OCI-LY1 (cell line): ENCODE data around the gene H3-3A.

ENCODE experiments used
- H2AFZ ChIP-seq: fragments of 200-600 bp; sonication (generic), shearing (Covaris generic); 2 replicates; pipeline ENCODE4 v1.6.0; 2014; ENCODE audit warnings: antibody characterized with exemption, mild to moderate bottlenecking, low read length
- H3F3A ChIP-seq: fragments of 200-600 bp; sonication (generic), shearing (Covaris generic); 2 replicates; pipeline ENCODE4 v1.6.0; 2014; ENCODE audit warnings: mild to moderate bottlenecking, antibody characterized with exemption, low read length, moderate library complexity; ENCODE audit not compliant: insufficient read depth
- H3K27ac ChIP-seq: fragments of 200-600 bp; sonication (generic); 2 replicates; pipeline ENCODE4 v1.5.1; 2014; ENCODE audit warnings: low read length, mixed run types, mild to moderate bottlenecking, low read depth; ENCODE audit not compliant: poor library complexity, severe bottlenecking
- H3K27me3 ChIP-seq: fragments of 200-600 bp; sonication (generic); 2 replicates; pipeline ENCODE4 v1.6.0; 2014; ENCODE audit warnings: antibody characterized with exemption, mild to moderate bottlenecking, low read length, moderate library complexity; ENCODE audit not compliant: insufficient read depth
- H3K36me3 ChIP-seq: fragments of 200-600 bp; sonication (generic); 2 replicates; pipeline ENCODE4 v1.6.1; 2014; ENCODE audit warnings: mild to moderate bottlenecking, antibody characterized with exemption, low read length, moderate library complexity, mixed read lengths; ENCODE audit not compliant: insufficient read depth
- H3K4me1 ChIP-seq: fragments of 200-600 bp; sonication (generic); 2 replicates; pipeline ENCODE4 v1.5.1; 2014; ENCODE audit warnings: mild to moderate bottlenecking, low read length, moderate library complexity; ENCODE audit not compliant: insufficient read depth, severe bottlenecking
- H3K4me2 ChIP-seq: fragments of 200-600 bp; sonication (generic), shearing (Covaris generic); 2 replicates; pipeline ENCODE4 v1.6.1; 2014; ENCODE audit warnings: low read length
- H3K4me3 ChIP-seq: fragments of 200-600 bp; sonication (generic); 2 replicates; pipeline ENCODE4 v1.5.1; 2014; ENCODE audit warnings: low read length, low read depth, mild to moderate bottlenecking, mixed read lengths; ENCODE audit not compliant: poor library complexity, severe bottlenecking
- H3K79me2 ChIP-seq: fragments of 200-600 bp; shearing (Covaris generic); 2 replicates; pipeline ENCODE4 v1.6.1; 2016; ENCODE audit warnings: mixed run types, low read length, mixed read lengths; ENCODE audit not compliant: insufficient read depth
- H3K9ac ChIP-seq: fragments of 200-600 bp; sonication (generic), shearing (Covaris generic); 2 replicates; pipeline ENCODE4 v1.6.1; 2014; ENCODE audit warnings: mild to moderate bottlenecking, low read length, mixed read lengths
- H3K9me2 ChIP-seq: fragments of 200-600 bp; sonication (generic), shearing (Covaris generic); 2 replicates; pipeline ENCODE4 v1.6.1; 2014; ENCODE audit warnings: low read depth, mild to moderate bottlenecking, low read length, mixed read lengths
- H3K9me3 ChIP-seq: fragments of 200-600 bp; shearing (Covaris generic); 2 replicates; pipeline ENCODE4 v1.6.1; 2014; ENCODE audit warnings: low read length, mixed read lengths
- H4K20me1 ChIP-seq: fragments of 200-600 bp; sonication (generic), shearing (Covaris generic); 2 replicates; pipeline ENCODE4 v1.6.0; 2016; ENCODE audit warnings: mild to moderate bottlenecking, low read length; ENCODE audit not compliant: insufficient read depth
- CTCF ChIP-seq: fragments of 200-600 bp; sonication (generic), shearing (Covaris generic); IDR thresholded peaks from 2 replicates; pipeline ENCODE4 v1.5.1; 2017; ENCODE audit warnings: mild to moderate bottlenecking, antibody characterized with exemption, low read length, moderate library complexity, mixed read lengths
- EZH2 ChIP-seq: fragments of 200-600 bp; sonication (generic), shearing (Covaris generic); IDR thresholded peaks from 2 replicates; pipeline ENCODE4 v1.8.0; 2017; ENCODE audit warnings: borderline replicate concordance, mixed run types, mild to moderate bottlenecking, antibody characterized with exemption, low read length, moderate library complexity, mixed read lengths

Gene H3-3A

GRCh38 chr1:226119169-226119568 is 56.7 kb downstream of the H3-3A start:
- H2AFZ ChIP-seq, result no peak overlapping the region
- no peaks in the 10 kb centered on the region; the same call in none of the 2 replicates for H3K27me3 ChIP-seq
- no peaks in the 10 kb centered on the region for H3K9me2 ChIP-seq
- H3K4me1 ChIP-seq, result peaks cover 25% of the 10 kb centered on the region
- H4K20me1 ChIP-seq, result no peaks in the 10 kb centered on the region
- no peak overlapping the region for H3K4me2 ChIP-seq
- no peak overlapping the region for H3K27ac ChIP-seq
- H3K79me2 ChIP-seq, result no peaks in the 10 kb centered on the region
- H3K9ac ChIP-seq, result no peak overlapping the region
- no peak for TF ChIP-seq EZH2
- TF ChIP-seq CTCF, result no peak
- no peaks in the 10 kb centered on the region for H3K9me3 ChIP-seq
- H3F3A ChIP-seq, result no peaks in the 10 kb centered on the region
- H3K4me3 ChIP-seq, result no peak overlapping the region
- H3K36me3 ChIP-seq, result no peaks in the 10 kb centered on the region

- H3K36me3 ChIP-seq, result no peaks in the 10 kb centered on the region
- H3K9ac ChIP-seq, result no peak overlapping the region
- no peak overlapping the region for H3K4me3 ChIP-seq
- no peaks in the 10 kb centered on the region for H3K79me2 ChIP-seq
- H4K20me1 ChIP-seq, result no peaks in the 10 kb centered on the region
- peaks cover 37% of the 10 kb centered on the region for H3K4me1 ChIP-seq
- H3K4me2 ChIP-seq, result no peak overlapping the region
- H3K27me3 ChIP-seq, result no peaks in the 10 kb centered on the region; the same call in none of the 2 replicates
- H3K27ac ChIP-seq, result no peak overlapping the region
- H3K9me3 ChIP-seq, result no peaks in the 10 kb centered on the region
- no peak overlapping the region for H2AFZ ChIP-seq
- no peaks in the 10 kb centered on the region for H3F3A ChIP-seq
- H3K9me2 ChIP-seq, result no peaks in the 10 kb centered on the region
- TF ChIP-seq EZH2 (no peak), CTCF (no peak)
Measured at GRCh38 chr1:226120398-226120797, 57.9 kb downstream of the H3-3A start.

GRCh38 chr1:226121049-226121586 is 58.6 kb downstream of the H3-3A start:
- Histone ChIP-seq H3K36me3 (no peaks in the 10 kb centered on the region), H2AFZ (no peak overlapping the region), H3F3A (0 out of 2 replicates have a peak, but pooled peaks cover 3% of the 10 kb centered on the region), H3K79me2 (no peaks in the 10 kb centered on the region), H3K9me3 (no peaks in the 10 kb centered on the region), H3K9me2 (no peaks in the 10 kb centered on the region), H3K4me2 (peak overlapping the region; percentile 90), H3K27me3 (no peaks in the 10 kb centered on the region; the same call in none of the 2 replicates), H4K20me1 (no peaks in the 10 kb centered on the region), H3K27ac (peak overlapping the region; percentile 95), H3K9ac (peak overlapping the region; percentile 91; the same call in 1 of the 2 replicates), H3K4me3 (peak overlapping the region; percentile 73), H3K4me1 (peaks cover 40% of the 10 kb centered on the region)
- TF ChIP-seq CTCF (no peak), EZH2 (no peak)
